Measurements from ENCODE around the gene BEND3.
"Not testable (repeated sequence)": the region's sequence is repeated elsewhere in the genome, so short reads cannot be mapped to it uniquely, and the experiment has no call there.

BEND3 gene

DNA sequence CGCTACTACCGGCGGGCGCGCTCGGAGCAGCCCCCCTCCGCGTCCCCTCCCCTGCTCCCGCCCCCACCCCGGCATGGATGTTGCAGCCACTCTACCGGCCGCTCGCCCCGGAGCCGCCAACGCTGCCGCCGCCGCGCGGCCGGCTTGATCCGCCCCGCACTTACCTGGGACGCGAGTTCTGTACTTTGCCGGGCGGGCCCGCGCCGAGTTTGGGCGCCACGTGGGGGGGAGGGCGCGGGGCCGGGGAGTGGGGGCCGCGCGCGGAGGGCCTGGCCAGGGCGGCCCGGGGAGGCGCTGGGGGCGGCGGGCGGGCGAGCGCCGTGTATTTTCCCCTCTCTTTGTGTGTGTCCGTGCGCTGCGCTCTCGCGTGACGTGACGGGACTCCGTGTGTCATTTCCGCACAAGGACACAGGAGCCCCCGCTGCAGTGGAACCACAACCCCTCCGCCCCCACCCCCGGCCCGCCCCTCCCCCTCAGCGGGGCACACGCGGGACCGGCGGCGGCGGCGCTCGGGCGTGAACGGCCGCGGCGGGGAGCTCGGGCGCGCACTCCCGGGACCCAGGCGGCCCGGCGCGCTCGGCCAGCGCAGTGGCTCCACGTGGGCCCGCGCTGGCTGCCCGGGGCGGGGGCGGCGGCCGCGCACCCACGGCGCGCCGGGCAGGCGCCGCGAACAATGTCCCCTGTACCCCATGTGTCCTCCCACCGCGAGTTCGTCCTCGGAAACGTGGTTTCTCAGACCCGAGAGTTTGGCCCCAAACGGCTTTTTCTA, at the start of gene BEND3:
Gene BEND3, minus strand, starts transcription at position 590 of the 769 bp plus-strand sequence. CDS start 16,230 bp downstream, outside the sequence.
- FAIRE-seq (no peak), DNase-seq (ENCODE audit: insufficient read length, low spot score) (no peak)

GRCh38 chr6:107164299-107164698, 49.0 kb upstream of the BEND3 start:
- not testable (repeated sequence) for FAIRE-seq; DNase-seq (ENCODE audit: insufficient read length, low spot score)

- DNase-seq (ENCODE audit: insufficient read length, low spot score) = no peak
- FAIRE-seq = no peak
Observed at GRCh38 chr6:107161521-107161920, 46.2 kb upstream of the BEND3 start.

GRCh38 chr6:107156617-107157016, 41.3 kb upstream of the BEND3 start:
- no peak for FAIRE-seq
- no peak for DNase-seq (ENCODE audit: insufficient read length, low spot score)

- FAIRE-seq (no peak), DNase-seq (ENCODE audit: insufficient read length, low spot score) (no peak)
Observed at GRCh38 chr6:107154801-107155160, 39.5 kb upstream of the BEND3 start.

- no peak for FAIRE-seq
- DNase-seq (ENCODE audit: insufficient read length, low spot score) = no peak
Observed at GRCh38 chr6:107154131-107154800, 39.0 kb upstream of the BEND3 start.

- FAIRE-seq (no peak), DNase-seq (ENCODE audit: insufficient read length, low spot score) (no peak)
Observed at GRCh38 chr6:107152638-107153430, 37.5 kb upstream of the BEND3 start.

DNA sequence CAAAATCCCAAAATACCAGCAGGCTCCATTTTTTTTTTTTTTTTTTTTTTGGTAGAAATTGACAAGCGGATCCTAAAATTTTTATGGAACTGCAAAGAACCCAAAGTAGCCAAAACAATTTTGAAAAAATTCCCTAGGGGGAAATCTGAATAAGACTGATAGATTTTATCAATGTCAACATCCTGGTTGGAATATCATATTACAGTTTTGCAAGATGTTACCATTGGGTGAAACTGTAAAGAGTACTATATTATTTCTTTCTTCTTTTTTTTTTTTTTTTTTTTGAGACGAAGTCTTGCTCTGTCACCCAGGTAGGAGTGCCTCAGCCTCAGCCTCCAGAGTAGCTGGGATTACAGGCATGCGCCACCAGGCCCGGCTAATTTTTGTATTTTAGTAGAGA, 29.4 kb upstream of the BEND3 start:
- DNase-seq (ENCODE audit: insufficient read length, low spot score) (no peak), FAIRE-seq (no peak)

DNA sequence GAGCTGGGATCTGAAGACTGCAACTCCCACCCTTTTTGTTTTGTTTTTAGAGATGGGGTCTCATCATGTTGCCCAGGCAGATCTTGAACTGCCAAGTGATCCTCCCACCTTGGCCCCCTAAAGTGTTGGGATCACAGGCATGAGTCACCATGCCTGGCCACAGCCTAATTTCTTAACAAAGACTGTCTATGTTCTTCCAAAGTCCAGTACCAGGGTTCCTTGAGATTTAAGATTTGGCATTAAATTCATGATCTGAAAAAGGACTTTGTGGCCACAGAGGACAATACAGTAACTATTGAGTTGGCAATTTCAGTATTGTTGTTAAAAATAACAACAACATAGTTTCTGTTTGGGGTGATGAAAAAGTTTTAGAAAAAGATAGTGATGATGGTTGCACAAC, 28.7 kb upstream of the BEND3 start:
- no peak for DNase-seq (ENCODE audit: insufficient read length, low spot score)
- FAIRE-seq = no peak

DNA sequence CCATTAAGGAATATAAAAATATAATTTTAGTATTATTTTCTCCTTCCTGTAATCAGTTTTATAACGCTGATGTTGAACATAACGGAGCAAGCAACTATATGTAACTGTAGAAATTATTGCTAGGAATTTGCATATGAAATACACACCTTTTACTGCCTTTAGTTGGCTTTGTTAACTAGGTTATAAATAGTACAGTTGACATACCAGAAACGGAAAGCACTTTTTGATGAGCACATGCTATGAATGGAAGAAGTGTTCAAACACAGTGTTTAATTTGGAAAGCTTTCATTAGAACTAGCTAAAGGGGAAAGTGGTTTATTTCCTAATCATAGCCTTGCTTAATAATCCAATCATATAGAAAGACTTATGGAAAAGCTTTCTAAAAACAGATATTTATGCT, 25.3 kb upstream of the BEND3 start:
- DNase-seq (ENCODE audit: insufficient read length, low spot score) (no peak), FAIRE-seq (no peak)

DNA sequence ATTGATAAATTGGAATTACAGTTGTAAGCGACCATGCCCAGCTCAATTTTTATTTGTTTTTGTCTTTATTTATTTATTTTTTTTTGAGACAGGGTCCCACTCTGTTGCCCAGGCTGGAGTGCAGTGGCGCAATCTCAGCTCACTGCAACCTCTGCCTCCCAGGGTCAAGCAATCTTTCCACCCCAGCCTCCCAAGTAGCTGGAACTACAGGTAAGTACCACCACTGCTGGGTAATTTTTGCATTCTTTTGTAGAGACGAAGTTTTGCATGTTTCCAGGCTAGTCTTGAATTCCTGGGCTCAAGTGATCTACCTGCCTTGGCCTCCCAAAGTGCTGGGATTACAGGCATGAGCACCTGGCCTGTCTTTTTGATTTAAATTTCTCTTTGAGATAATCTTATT, 21.0 kb upstream of the BEND3 start:
- FAIRE-seq; DNase-seq (ENCODE audit: insufficient read length, low spot score): not testable (repeated sequence)

DNA sequence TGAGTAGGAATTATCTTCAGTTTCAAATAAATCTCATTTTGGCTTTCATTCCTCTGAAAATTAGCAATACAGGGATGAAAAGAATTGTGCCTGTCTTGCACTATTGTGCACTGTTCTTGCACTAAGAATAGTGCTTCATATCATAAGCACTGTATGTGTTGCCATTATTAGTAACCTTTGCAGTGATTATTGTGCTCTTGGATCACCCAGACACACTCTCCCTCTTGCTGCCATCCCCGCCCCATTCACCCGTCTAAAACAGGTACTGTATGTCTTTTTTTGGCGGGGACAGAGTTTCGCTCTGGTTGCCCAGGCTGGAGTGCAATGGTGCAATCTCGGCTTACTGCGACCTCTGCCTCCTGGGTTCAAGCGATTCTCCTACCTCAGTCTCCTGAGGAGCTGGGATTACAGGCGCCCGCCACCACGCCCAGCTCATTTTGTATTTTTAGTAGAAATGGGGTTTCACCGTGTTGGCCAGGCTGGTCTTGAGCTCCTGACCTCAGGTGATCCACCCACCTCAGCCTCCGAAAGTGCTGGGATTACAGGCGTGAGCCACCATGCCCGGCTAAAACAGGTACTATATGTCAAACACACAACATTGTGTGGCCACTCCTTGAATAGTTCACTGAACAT, 19.8 kb upstream of the BEND3 start:
- DNase-seq (ENCODE audit: insufficient read length, low spot score); FAIRE-seq: not testable (repeated sequence)

GRCh38 chr6:107132330-107132954, 17.1 kb upstream of the BEND3 start:
- FAIRE-seq (no peak), DNase-seq (ENCODE audit: insufficient read length, low spot score) (no peak)

- DNase-seq (ENCODE audit: insufficient read length, low spot score) (no peak), FAIRE-seq (no peak)
Observed at GRCh38 chr6:107129370-107129925, 14.1 kb upstream of the BEND3 start.

DNA sequence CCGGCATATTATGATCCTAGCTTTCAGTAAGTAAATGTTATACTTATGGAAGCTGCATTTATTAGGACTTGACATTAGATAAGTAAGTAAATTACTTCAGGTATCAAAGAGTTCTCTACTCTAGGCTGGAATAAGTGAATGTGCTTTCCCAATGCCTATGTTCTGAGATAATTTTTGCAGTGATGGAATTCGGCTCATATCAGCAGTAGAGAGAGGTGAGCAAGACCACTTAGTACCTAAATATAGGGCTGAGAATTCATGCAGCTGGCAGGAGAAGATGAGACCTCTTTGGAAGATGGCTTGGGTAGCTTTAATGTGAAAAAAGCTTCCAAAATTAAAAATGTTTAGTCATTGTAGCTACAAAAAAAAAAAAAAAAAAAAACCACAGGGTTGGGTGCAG, 13.3 kb upstream of the BEND3 start:
- DNase-seq (ENCODE audit: insufficient read length, low spot score) = no peak
- FAIRE-seq = no peak

DNA sequence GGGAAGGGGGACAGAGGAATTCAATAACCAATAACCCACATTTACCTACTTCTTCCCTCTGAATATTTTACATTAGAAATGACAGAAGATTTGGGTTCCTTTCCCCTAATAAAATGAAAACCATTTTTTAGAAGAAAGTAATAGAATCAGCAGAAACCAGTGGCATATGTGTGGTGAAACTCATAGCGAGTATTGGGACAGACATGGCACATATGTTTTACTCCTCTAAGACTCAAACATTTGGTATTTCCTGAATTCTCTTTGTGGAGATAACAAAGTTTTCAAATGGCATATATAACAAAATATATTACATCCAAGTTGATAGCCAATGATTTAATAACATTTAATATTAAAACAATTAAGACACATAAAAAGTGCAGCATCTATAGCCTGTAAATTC, 12.9 kb upstream of the BEND3 start:
- DNase-seq (ENCODE audit: insufficient read length, low spot score) (no peak), FAIRE-seq (no peak)

DNA sequence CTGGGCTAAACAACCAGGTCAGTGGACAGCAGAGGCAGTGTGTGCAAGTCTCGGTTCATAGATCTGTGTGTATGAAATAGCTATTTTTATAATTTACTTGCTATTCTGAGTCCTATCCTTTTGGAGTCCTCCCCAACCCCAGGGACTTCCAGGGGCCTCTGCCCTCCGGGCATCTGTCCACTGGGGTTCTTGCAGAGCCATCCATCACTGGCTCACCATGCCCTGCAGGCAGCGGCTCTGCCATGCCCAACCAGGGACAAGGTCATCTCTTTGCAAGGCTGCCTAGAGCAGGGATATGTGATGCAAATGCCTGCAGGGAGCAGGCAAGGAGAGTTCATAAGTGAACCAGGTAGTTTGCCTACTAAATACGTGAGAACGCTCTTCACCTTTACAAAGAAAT, 10.5 kb upstream of the BEND3 start:
- no peak for FAIRE-seq
- no peak for DNase-seq (ENCODE audit: insufficient read length, low spot score)

DNA sequence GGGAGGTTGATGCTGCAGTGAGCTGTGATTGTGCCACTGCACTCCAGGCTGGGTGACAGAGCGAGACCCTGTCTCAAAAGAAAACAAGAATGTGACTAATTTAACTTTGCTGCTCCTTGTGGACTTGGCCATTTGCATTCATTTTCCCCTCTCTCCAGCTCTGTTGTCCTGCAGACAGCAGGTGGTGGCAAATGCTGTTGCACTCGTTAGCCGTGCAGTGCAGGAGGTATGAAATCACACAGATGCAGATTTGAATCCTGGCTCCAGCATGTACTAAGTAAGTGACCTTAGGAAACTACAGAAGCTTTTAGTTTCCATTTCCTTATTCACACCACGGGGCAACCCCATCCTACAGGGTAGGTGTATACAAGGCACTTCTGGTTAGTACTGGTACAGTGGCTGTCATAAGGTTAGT, 9.6 kb upstream of the BEND3 start:
- DNase-seq (ENCODE audit: insufficient read length, low spot score) (no peak), FAIRE-seq (no peak)

- DNase-seq (ENCODE audit: insufficient read length, low spot score) (no peak), FAIRE-seq (no peak)
Observed at GRCh38 chr6:107123501-107123900, 8.2 kb upstream of the BEND3 start.

DNA sequence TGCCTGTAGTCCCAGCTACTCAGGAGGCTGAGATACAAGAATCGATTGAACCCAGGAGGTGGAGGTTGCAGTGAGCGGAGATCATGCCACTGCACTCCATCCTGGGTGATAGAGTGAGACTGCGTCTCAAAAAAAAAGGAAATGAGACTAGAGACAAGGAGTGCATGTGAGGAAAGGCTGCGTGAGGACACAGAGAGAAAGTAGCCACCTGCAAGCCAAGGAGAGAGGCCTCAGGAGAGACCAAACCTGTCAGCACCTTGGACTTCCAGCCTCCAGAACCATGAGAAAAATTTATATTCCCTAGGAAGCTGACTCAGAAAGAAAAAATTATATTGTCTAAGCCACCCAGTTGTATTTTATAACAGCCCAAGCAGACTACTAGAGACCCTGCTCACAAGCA, 7.4 kb upstream of the BEND3 start:
- DNase-seq (ENCODE audit: insufficient read length, low spot score) = no peak
- FAIRE-seq = no peak

Data from HTR-8/SVneo (cell line).